Glomerular visceral epithelial cell (primary cell): ENCODE results near the gene CSTF3.
"Not testable (repeated sequence)": the region's sequence is repeated elsewhere in the genome, so short reads cannot be mapped to it uniquely, and the experiment has no call there.

ENCODE experiments used
- DNase-seq: peaks from one replicate; pipeline ENCODE4 v3.0.0-alpha.2; 2016; ENCODE audit errors: extremely low spot score

The CSTF3 gene

DNA sequence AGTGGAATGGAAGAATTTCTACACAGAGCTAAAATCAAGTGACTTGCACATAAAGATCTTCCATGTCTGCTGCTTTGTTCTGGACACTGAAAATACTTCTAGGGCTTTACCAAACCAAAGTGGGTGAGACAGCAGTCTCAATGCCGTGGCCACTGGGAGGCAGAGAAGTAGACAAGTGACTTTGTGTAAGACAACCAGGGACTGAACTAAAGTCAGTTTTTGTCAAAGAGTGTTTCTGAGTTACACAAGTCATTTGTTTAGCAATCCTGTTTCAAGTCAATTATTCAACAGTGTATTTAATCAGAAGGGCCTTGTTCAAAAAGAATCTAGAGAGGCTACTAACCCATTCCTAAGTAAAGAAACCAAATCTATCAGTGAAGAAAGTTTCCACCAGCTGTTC, 75.3 kb downstream of the CSTF3 start:
- no peak for DNase-seq

- no peak for DNase-seq
These were observed 77.4 kb downstream of the CSTF3 start for GRCh38 chr11:33083918-33084317.

DNA sequence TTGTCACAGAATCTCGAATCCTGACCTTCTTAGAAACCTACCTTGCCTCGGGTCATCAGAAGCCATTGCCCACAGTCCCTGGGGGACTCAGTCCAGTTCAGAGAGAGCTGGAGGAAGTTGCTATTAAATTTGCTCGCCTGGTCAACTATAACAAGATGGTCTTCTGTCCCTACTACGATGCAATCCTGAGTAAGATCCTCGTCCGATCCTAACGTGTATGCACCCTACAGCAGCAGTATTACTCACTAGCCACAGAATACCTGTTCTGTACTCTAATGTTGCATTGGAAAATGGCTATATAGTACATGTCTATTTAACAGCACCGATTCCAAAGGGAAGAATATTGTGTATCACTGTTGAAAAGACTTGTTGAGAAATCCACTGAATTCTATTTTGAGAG, 88.8 kb downstream of the CSTF3 start:
- no peak for DNase-seq

DNA sequence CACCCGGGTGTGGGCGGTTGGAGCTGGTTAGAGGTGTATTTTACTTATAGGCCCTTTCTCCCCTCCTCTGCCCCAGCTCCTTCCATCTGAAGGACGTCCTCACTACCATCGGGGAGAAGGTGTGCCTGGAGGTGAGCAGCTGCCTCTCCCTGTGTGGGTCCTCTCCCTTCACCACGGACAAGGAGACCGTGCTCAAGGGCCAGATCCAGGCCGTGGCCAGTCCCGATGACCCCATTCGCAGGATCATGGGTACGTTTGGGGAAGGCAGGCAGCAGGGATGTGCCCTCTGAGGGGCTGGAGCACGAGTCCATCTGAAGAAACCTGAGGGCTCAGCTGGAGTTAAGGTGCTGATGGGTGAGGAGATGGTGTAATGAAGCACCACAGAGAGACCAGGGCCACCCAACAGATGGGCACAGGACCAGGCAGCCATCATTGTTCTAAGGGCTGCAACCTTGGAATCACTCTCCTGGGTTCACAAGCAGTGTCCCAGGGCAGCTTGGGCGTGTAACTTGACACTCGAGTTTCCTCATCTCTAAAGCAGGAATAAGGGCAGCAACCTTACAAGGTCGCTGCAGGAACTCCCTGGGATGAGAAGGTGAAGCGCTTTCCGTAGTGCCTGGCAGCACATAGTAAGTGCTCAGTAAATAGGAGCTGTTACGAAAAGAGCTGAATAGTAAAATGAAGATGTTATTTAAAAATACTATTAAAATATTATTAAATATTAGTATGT, 92.5 kb downstream of the CSTF3 start:
- DNase-seq: no peak

DNA sequence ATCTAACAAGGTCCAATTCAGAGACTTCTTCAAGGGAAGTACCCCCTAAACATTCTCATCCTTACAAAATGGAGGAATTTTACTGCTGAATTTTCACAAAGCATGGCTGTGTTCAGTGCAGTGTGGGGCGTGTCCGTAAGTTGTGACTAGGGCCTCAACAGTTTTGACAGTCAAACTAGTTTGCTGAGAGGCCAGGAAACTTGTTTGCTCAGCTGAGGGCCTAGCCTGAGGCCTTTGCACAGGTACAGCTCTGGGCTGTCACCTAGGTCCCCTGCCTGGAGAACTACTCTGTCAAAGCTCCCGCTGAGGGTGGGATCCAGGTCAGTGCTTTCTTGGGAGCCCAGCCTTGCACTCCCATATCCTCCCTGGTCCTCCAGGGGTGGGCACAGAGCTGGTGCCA, 94.0 kb downstream of the CSTF3 start:
- no peak for DNase-seq

DNA sequence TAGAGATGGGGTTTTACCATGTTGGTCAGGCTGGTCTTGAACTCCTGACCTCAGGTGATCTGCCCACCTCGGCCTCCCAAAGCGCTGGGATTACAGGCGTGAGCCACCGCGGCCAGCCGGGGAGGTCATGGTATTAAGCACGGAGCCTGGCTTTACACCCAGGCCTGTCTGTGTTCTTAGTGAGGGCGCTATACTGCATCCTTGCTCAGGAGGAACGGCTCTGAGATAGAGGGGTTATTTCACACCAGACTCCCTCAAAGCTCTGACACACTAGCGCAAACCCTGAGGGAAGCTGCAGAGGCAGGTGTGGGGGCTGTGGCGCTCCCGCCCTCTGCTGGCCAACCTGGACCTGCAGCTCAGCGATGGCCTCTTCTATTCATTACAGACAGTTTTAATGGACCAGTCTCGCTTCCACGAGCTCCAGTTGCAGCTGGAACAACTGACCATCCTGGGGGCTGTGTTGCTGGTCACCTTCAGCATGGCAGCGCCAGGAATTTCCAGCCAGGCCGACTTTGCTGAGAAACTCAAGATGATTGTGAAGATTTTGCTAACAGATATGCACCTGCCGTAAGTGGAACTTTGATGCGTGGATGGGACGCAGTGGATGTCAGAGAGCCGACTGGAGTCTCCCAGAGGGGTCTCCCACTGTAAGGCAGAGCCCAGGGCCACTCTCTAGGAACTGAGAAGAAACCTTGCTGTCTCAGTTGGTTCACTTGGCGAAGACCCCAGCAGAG, 95.7 kb downstream of the CSTF3 start:
- DNase-seq: peak; percentile 64

DNA sequence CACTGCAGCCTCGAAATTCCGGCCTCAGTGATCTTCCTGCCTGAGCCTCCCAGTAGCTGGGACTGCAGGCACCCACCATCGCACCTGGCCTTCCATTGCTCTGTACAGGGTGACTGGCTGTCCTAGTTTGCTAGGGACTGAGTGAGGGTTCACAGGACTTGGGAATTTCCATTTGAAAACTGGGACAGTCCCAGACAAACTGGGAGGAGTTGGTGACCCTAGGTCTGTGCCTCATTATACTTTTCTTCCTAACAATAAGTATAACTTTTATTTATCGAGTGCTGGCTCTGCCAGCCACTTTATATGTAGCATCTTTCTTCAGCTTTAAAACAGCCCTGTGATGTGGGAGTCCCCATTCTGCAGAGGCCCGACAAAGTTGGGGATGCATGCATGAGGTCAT, 96.4 kb downstream of the CSTF3 start:
- no peak for DNase-seq

DNA sequence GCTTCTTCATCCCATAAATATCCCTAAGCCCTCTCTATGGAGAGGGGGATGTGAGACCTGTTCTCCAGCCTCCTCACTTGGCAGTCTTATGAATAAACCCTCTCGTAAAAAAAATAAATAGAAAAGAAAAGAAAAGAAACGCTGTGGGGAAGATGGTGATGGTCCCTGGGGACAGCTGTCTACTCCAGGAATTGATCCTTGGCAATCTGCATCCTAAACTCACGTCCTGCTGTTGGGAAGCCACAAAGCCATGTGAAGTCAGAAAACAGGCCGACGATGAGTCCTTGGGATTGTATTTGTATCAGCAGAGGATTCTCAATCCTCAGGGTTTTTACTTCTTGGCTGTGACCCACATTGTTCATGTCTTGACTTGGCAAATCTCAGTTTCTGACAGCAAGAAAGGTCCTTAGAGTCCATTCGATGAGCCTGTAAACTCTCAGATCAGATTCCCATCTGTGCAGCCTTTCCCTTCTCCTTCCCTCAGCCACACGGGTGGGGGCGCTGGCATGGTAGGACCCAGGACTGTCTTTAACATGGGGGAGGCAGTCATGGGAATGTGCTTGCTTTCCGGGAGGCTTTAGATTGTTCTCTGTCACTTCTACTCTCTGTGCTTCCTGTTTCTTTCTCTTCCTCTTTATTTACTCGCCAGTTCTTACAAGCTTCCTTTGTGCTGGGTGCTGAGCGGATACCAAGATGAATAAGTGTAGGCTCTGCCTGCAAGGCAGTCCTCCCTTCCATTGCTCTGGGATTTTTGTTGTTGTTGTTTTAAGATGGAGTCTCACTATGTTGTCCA, 97.1 kb downstream of the CSTF3 start:
- no peak for DNase-seq

DNA sequence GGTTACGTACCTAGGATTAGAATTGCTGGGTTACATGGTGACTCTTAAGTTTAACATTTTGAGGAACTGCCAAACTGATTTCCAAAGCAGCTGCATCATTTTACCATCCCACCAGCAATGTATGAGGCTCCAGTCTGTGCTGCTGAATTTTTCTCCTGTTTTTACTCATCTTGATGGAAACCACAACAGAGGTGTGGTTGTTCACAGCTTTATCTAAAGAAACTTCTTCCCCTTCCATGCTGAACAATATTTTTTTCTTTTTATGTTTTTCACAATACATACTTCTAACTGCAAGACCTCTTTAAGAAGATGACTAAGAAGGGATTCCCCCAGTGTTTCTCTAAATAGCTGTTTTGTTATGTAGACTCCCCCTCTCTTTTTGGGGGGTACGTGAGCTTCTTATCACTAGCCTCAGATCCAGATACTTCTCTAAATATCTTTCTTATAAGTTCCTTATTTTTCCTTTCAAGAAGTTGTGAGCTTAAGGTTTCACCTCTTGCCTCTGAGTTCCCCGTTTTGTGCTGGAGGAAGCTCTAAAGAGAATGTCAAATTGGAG, 97.9 kb downstream of the CSTF3 start:
- DNase-seq: no peak

- no peak for DNase-seq
These were observed 99.1 kb downstream of the CSTF3 start for GRCh38 chr11:33062137-33062536.

GRCh38 chr11:33060271-33060670, 101.0 kb downstream of the CSTF3 start:
- DNase-seq: no peak

- DNase-seq: no peak
These were observed 101.8 kb downstream of the CSTF3 start for GRCh38 chr11:33059331-33060007.

GRCh38 chr11:33057284-33057683, 104.0 kb downstream of the CSTF3 start:
- DNase-seq: no peak

DNA sequence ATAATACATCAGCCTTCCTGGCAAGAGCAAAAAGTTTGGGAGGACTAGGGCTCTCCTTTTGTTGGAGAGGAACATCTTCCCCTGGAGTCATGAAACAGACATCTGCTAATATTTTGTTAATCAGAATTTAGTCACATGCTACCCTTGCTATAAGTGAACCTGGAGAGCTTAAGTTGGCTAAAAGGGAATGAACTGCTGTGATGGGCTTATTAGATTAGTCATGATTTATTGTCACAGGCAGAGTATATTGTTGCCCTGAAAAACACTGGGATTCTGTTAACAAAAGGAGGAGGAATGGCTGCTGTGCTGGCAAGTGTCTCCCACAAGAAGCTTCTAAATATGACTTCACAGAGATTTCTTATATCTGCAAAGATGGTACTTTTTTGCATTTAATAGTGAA, 105.9 kb downstream of the CSTF3 start:
- DNase-seq: no peak

DNA sequence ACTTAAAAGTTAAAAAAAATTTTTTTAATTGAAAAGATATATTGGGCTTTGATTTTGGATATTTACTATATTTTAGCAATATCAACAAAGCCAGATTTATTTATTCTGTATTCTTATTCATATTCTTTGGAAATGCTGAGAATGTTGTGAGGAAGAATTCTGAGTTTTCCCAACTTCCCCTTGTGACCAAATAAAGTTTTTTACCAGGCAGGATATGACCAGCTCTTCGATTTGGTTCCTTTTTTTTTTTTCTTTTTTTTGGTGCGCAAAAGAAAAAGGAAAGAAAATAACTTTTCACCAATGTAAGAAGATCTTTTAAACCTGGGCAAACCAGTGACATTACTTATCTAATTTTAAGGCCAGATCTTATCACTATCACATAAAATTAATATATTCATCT, 109.0 kb downstream of the CSTF3 start:
- DNase-seq: no peak

DNA sequence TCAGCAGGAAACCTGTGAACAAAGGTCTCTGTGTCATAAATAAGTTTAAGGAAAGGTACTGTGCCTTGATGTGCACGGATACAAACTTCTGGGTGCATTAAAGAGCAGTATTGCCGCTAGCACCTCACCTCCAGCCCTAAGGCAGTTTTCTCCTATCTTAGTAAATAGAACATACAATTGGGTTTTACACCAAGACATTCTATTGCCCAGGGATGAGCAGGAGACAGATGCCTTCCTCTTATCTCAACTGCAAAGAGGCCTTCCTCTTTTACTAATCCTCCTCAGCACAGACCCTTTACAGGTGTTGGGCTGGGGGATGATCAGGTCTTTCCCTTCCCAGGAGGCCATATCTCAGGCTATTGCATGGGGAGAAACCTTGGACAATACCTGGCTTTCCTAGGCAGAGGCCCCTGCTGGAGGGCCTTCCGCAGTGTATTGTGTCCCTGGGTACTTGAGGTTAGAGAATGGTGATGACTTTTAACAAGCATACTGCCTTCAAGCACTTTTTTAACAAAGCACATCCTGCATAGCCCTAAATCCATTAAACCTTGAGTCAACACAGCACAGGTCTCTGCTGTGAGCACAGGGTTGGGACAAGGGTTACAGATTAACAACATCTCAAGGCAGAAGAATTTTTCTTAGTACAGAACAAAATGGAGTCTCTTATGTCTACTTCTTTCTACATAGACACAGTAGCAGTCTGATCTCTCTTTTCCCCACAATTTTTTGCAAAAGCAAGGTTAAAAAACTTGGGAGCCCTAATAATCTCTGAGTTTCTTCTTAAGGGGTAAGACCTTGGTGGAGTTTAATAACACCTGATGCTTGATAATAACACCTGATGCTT, 111.5 kb downstream of the CSTF3 start:
- not testable (repeated sequence) for DNase-seq

DNA sequence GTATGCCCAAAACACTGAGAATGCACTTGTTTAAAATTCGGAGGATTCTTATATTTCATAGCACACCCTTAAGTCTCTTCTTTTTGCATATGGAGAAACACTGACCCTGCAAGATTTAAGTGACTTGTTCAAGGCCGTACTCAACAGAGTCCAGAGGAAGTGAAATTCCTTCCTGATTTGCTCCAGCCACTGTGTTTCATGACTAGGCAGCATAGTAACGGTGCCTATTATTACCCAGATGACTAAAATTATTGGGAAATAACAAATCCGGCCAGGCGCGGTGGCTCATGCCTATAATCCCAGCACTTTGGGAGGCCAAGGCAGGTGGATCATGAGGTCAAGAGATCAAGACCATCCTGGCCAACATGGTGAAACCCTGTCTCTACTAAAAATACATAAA, 112.6 kb downstream of the CSTF3 start:
- not testable (repeated sequence) for DNase-seq

DNA sequence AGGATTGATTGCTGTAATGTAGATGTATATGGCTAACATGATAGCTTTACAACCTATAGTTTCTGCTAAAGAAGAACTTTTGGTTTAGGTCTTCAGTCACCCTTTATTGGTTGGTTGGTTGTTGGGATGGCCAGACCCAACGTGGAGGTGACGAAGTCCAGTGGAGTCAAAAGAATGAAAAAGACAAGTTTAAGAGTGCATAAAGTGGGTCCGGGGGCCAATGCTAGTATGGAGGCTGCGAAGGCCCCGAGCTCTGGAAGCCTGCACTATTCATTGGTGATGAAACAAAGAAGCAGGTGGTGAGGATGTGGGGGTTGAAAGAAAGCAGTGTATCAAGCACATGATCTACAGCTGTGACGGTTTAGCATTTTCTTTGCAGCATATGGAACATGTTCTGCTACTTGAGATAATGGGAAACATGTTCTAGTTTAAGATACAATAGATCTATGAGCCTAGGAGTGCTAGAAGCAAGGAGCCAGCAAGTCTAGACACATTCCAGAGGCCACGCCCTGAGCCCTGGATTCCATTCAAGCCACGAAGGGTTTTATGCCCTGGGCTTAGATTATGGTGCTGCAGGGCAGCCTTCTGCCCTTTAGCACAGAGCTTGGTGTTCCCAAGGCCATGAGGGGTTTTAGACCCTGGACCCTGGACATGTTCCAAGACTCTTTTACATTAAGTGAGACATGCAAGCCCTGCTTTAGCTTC, 115.6 kb downstream of the CSTF3 start:
- peak; percentile 51 for DNase-seq

DNA sequence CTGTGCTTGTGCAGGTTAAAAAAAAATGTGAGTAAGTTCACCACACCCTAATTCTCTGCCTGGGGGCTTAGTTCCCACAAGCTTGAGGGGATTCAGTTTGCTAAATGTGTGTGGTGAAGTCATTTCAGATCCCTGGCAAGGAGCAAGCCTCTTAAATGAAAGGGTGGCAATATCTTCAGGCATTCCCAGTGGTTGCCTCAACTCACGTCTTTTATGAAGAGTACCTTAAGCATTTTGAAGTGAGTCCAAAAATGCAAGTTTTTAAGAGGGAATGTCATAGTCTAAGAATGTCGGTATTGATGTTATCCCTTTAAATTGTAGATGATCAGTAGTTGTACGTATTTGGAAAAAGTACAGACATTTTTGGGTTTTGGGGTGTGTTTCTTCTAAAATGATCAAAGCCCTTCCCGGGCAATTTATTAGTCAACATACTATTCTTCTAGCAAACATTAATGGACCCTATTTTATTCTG, 117.0 kb downstream of the CSTF3 start:
- peak; percentile 68 for DNase-seq

DNA sequence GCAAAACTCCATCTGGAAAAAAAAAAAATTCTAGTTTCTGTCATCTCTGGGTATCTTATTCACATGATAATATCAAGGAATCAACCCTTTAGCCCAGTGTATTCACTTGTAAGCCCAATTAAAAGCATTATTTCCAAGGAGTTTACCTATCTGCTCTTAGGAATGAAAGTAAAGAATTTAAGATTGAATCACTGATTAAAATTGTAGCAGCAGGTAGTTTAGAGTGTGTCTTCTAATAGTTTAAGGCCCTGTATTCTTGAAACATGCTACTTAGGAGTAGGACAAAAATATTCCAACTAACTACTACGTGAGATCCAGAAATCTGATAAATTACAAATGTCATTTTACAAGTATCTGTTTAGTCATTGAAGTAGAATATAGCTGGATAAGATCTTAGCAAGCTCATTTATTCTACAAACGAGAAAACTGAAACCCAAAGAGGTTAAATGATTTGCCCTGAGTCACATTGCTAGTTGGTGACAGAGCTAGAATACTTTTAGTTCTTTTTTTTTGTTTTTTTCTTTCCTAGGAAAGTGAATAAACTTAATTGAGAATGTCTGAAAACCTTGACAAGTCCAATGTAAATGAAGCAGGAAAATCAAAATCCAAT, 118.0 kb downstream of the CSTF3 start:
- DNase-seq: no peak
